Right atrium auricular region (tissue), 2 donors: ENCODE measurements around the gene PDE11A. TPM values are rescaled to one million over a fixed set of nuclear protein-coding genes. Genes with fewer than 3 reads are reported as not detected.

Source experiments
- DNase-seq: peaks from one replicate; pipeline ENCODE4 v3.0.0-alpha.2; 2019; ENCODE audit warnings: low spot score
- H3K27ac ChIP-seq, 2 donors: fragments of 200-600 bp; sonication (generic); 1 replicate in 1 of 2; 2 replicates in 1 of 2; pipeline ENCODE4 v1.5.1; 2016 to 2019
- H3K27me3 ChIP-seq, 2 donors: fragments of 200-600 bp; sonication (generic); one replicate each; pipeline versions ENCODE4 v1.5.1 to v1.6.0; 2017 to 2019
- H3K36me3 ChIP-seq: fragments of 200-600 bp; sonication (generic); one replicate; pipeline ENCODE4 v1.5.1; 2016
- H3K4me1 ChIP-seq, 2 donors: fragments of 200-600 bp; sonication (generic); one replicate each; pipeline versions ENCODE4 v1.5.1 to v1.6.0; 2017 to 2019
- H3K4me3 ChIP-seq, 2 donors: fragments of 200-600 bp; sonication (generic); 1 replicate in 1 of 2; 2 replicates in 1 of 2; pipeline ENCODE4 v1.5.1; 2017 to 2019; ENCODE audit warnings: mild to moderate bottlenecking in 1 of 2, moderate library complexity in 1 of 2
- H3K9me3 ChIP-seq, 2 donors: fragments of 200-600 bp; sonication (generic); one replicate each; pipeline ENCODE4 v1.5.1; 2019
- CTCF ChIP-seq, 2 donors: fragments of 200-600 bp; sonication (generic); IDR thresholded peaks; one replicate each; pipeline ENCODE4 v1.5.1; 2019; ENCODE audit warnings: antibody characterized with exemption in 2 of 2
- total RNA-seq, 2 donors: library from RNA; depleted of rRNA; stranded (reverse); fragments of >200 nt; gene quantifications; one replicate each; pipeline ENCODE4 v1.1.0, GENCODE V29; 2016

Gene PDE11A
- total RNA-seq, 2 donors from 2014 or later: 1.2 TPM; not detected in 1

GRCh38 chr2:177641331-177641730, 431.2 kb downstream of the PDE11A start:
- Histone ChIP-seq H3K27me3 (no peaks in the 10 kb centered on the region), H3K9me3 (no peaks in the 10 kb centered on the region), H3K36me3 (no peaks in the 10 kb centered on the region), H3K27ac (no peak overlapping the region), H3K4me1 (no peaks in the 10 kb centered on the region), H3K4me3 (no peak overlapping the region)
- no peak for TF ChIP-seq CTCF (IDR thresholded peaks at IDR 0.05)
- DNase-seq: no peak

DNA sequence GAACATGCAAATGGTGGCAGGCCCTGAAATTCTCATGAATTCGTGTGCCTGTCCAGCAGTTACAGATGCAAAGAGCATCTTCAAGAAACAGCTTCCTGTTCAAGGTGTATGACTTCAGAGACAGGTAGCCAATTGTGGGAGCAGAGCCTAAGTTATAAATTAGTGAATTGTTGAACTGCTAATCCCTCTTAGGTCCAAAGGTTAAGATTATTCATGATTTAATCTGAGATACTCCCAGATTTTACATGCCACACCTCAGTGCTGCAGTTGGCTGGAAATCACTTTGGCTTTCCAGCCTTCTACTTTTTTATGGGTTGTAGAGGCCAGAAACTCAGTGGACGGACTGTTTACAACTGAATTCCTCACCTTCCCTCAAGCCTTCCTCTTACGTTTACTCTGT, 432.2 kb downstream of the PDE11A start:
- H3K4me1 ChIP-seq: no peaks in the 10 kb centered on the region
- no peaks in the 10 kb centered on the region for H3K27me3 ChIP-seq
- H3K36me3 ChIP-seq: no peaks in the 10 kb centered on the region
- no peak overlapping the region for H3K27ac ChIP-seq
- H3K9me3 ChIP-seq: no peaks in the 10 kb centered on the region
- TF ChIP-seq CTCF (IDR thresholded peaks at IDR 0.05): no peak
- DNase-seq: no peak
- no peak overlapping the region for H3K4me3 ChIP-seq

GRCh38 chr2:177639262-177639914, 433.2 kb downstream of the PDE11A start:
- Histone ChIP-seq H3K27me3 (no peaks in the 10 kb centered on the region), H3K4me1 (no peaks in the 10 kb centered on the region), H3K27ac (no peak overlapping the region), H3K36me3 (no peaks in the 10 kb centered on the region), H3K9me3 (no peaks in the 10 kb centered on the region), H3K4me3 (no peak overlapping the region)
- DNase-seq: no peak
- no peak for TF ChIP-seq CTCF (IDR thresholded peaks at IDR 0.05)

DNA sequence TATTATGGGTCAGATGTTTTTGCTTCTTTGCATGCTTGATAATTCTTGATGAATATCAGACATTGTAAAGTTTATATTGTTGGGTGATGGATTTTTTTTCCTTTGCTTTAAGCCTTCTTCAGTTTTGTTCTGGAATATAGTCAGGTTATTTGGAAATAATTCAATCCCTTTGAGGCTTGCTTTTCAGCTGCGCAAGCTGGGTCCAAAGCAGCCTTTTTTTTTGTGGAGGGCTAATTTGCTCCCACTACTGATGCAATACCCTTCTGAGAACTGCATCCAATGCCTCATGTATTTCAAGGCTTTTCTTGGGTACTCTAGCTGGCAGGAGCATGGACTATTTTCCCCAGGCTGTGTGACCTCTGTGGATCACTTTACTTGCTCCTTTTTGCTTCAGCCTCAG, 434.1 kb downstream of the PDE11A start:
- Histone ChIP-seq H3K9me3 (no peaks in the 10 kb centered on the region), H3K4me1 (no peaks in the 10 kb centered on the region), H3K4me3 (no peak overlapping the region), H3K27me3 (no peaks in the 10 kb centered on the region), H3K36me3 (no peaks in the 10 kb centered on the region), H3K27ac (no peak overlapping the region)
- no peak for TF ChIP-seq CTCF (IDR thresholded peaks at IDR 0.05)
- no peak for DNase-seq

GRCh38 chr2:177636672-177637071, 435.9 kb downstream of the PDE11A start:
- no peak overlapping the region for H3K4me3 ChIP-seq
- no peaks in the 10 kb centered on the region for H3K4me1 ChIP-seq
- TF ChIP-seq CTCF (IDR thresholded peaks at IDR 0.05): no peak
- no peaks in the 10 kb centered on the region for H3K27me3 ChIP-seq
- DNase-seq: no peak
- H3K36me3 ChIP-seq: no peaks in the 10 kb centered on the region
- no peak overlapping the region for H3K27ac ChIP-seq
- H3K9me3 ChIP-seq: no peaks in the 10 kb centered on the region

DNA sequence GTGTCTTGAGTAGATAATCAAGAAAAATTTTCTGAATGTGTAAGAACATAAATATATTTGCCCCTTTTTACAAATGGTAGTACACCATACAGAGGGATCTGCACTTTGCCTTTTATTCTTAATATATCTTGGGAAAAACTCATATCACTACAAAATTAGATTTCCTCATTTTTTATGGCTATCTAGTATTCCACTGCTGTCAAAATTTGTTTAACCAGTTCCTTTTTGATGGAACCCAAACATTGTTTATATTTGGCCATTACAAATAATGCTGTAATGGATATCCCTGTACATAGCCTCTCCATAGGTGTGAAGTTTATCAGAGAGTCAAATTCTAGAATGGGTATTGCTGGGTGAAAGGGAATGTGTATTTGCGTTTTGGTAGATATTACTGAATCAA, 436.9 kb downstream of the PDE11A start:
- Histone ChIP-seq H3K9me3 (no peaks in the 10 kb centered on the region), H3K27ac (no peak overlapping the region), H3K36me3 (no peaks in the 10 kb centered on the region), H3K27me3 (no peaks in the 10 kb centered on the region), H3K4me3 (no peak overlapping the region), H3K4me1 (no peaks in the 10 kb centered on the region)
- no peak for TF ChIP-seq CTCF (IDR thresholded peaks at IDR 0.05)
- no peak for DNase-seq
